Upper lobe of left lung (tissue), 4 donors: ENCODE data around the gene RABL6.

Experiments used
- EP300 ChIP-seq, 4 donors: sonication (generic); formaldehyde crosslinking; IDR thresholded peaks; one replicate each; pipeline ENCODE4 v1.5.1; 2017; ENCODE audit warnings: antibody characterized with exemption in 4 of 4, control low read depth in 2 of 4
- TF ChIP-seq, protein P1 (sequence below), 6 experiments: fragments of 450-650 bp in 4 of 6; fragments of 200-600 bp in 2 of 6; sonication (generic) in 2 of 6; IDR thresholded peaks; one replicate each; pipeline ENCODE4 v1.5.1; 2016 to 2019; ENCODE audit warnings: antibody characterized with exemption in 6 of 6

DNA sequence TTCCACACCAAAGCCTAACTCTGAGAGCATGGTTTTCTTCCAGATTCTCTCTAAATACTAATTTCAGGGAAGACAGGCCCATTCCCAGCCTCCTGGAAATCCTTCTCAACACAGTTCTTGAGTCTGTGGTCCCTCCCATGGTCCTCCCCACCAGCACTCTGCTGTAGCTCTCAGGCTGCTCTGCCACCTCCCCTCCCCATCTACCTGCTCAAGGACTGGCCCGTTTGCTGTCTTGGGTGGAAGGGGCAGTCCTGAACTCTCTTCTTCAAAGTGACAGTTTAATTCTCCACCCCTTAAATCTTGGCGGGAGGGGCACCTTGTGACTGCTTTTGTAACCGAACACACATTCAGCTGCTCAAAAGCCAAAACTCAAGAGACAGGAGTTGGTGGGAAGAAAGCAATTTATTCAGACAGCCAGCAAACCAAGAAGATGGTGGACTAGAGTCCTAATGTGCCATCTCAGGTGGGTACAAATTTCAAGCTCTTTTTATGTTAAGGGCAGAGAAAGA, 35.8 kb upstream of the RABL6 start:
- no peak for TF ChIP-seq EP300 (IDR thresholded peaks at IDR 0.05)
- TF ChIP-seq, protein P1, sequence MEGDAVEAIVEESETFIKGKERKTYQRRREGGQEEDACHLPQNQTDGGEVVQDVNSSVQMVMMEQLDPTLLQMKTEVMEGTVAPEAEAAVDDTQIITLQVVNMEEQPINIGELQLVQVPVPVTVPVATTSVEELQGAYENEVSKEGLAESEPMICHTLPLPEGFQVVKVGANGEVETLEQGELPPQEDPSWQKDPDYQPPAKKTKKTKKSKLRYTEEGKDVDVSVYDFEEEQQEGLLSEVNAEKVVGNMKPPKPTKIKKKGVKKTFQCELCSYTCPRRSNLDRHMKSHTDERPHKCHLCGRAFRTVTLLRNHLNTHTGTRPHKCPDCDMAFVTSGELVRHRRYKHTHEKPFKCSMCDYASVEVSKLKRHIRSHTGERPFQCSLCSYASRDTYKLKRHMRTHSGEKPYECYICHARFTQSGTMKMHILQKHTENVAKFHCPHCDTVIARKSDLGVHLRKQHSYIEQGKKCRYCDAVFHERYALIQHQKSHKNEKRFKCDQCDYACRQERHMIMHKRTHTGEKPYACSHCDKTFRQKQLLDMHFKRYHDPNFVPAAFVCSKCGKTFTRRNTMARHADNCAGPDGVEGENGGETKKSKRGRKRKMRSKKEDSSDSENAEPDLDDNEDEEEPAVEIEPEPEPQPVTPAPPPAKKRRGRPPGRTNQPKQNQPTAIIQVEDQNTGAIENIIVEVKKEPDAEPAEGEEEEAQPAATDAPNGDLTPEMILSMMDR (IDR thresholded peaks at IDR 0.05), result no peak
